ENCODE data around the gene CCDC3. TPM values are rescaled to one million over a fixed set of nuclear protein-coding genes. Genes with fewer than 3 reads are reported as not detected.
A peak's percentile ranks its signal among the peaks of the same experiment; 100 is the strongest.

The CCDC3 gene
- total RNA-seq, 2 donors from 2014 or later: 17.6 to 41.8 TPM

DNA sequence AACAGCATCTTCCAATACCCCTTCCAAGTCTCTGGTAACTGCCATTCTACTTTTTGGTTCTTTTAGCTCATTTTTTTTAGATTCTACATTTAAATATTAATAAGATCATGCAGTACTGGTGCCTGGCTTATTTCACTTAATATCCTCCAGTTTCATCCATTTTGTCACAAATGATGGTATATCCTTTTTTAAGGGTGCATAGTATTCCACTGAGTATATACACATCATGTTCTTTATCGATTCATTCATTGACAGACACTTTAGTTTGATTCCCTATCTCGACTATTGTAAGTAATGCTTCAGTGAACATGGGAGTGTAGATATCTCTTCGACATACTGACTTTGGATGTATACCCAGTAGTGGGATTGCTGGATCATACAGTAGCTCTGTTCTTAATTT, 89.7 kb downstream of the CCDC3 start:
- H3K4me3 ChIP-seq: no peak overlapping the region
- no peaks in the 10 kb centered on the region for H3K9me3 ChIP-seq
- no peak overlapping the region for H3K27ac ChIP-seq
- no peak for DNase-seq (ENCODE audit: low spot score)
- intact Hi-C loops (cut with DNase I): no loop called here
- 93% methylated on average over 3 of the region's 3 CpGs for WGBS
- TF ChIP-seq POLR2A (IDR thresholded peaks at IDR 0.05): no peak
- TF ChIP-seq, protein P1, sequence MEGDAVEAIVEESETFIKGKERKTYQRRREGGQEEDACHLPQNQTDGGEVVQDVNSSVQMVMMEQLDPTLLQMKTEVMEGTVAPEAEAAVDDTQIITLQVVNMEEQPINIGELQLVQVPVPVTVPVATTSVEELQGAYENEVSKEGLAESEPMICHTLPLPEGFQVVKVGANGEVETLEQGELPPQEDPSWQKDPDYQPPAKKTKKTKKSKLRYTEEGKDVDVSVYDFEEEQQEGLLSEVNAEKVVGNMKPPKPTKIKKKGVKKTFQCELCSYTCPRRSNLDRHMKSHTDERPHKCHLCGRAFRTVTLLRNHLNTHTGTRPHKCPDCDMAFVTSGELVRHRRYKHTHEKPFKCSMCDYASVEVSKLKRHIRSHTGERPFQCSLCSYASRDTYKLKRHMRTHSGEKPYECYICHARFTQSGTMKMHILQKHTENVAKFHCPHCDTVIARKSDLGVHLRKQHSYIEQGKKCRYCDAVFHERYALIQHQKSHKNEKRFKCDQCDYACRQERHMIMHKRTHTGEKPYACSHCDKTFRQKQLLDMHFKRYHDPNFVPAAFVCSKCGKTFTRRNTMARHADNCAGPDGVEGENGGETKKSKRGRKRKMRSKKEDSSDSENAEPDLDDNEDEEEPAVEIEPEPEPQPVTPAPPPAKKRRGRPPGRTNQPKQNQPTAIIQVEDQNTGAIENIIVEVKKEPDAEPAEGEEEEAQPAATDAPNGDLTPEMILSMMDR (IDR thresholded peaks at IDR 0.05): no peak
- no peak for TF ChIP-seq POLR2AphosphoS5 (IDR thresholded peaks at IDR 0.05)
- no peaks in the 10 kb centered on the region for H3K4me1 ChIP-seq (replicated peaks)
- no peaks in the 10 kb centered on the region for H3K27me3 ChIP-seq (replicated peaks; ENCODE audit: insufficient read depth)
- H3K36me3 ChIP-seq: no peaks in the 10 kb centered on the region

DNA sequence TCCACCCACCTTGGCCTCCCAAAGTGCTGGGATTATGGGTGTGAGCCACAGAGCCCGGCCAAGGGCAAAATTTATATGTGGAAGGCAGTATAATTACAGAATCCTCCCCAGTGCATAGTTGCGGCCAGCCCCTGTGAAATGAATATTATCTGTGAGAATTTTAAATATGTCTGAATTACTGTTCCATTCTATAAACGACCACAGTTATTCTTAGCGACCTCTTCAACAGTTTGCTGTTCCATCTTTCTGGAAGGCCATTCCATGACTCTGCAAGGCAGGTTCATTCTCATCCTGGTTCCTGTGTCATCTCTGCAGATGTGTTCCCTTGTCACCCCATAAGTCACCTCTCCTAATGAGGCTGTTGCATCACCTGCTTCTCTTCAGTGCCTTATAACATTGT, 90.7 kb downstream of the CCDC3 start:
- WGBS: 89% methylated on average over 4 of the region's 4 CpGs
- Histone ChIP-seq H3K4me1 (replicated peaks) (peaks cover 4% of the 10 kb centered on the region), H3K9me3 (no peaks in the 10 kb centered on the region), H3K27ac (no peak overlapping the region), H3K4me3 (no peak overlapping the region), H3K27me3 (replicated peaks; ENCODE audit: insufficient read depth) (no peaks in the 10 kb centered on the region), H3K36me3 (no peaks in the 10 kb centered on the region)
- DNase-seq (ENCODE audit: low spot score): no peak
- intact Hi-C loops (cut with DNase I): no loop called here
- TF ChIP-seq POLR2A (IDR thresholded peaks at IDR 0.05) (no peak), POLR2AphosphoS5 (IDR thresholded peaks at IDR 0.05) (no peak)
- TF ChIP-seq, protein P1 (IDR thresholded peaks at IDR 0.05): no peak

DNA sequence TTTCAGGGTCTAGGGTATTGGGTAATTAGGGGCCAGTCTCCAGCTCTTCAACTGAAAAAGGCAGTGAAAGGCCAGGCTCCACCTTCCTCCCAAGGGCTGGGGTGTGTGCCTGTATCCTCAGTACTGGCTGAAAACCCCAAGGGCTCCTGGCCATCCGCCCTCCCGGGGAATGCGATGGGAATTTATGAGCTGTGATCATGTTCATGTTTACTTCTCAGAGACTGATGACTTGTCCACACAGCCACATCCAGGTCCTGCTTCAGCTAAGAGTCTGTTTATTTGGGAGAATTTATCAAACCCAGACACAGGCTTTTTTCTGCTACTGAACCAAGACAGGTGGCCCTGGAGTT, 91.7 kb downstream of the CCDC3 start:
- H3K9me3 ChIP-seq: no peaks in the 10 kb centered on the region
- no peak overlapping the region for H3K4me3 ChIP-seq
- no peaks in the 10 kb centered on the region for H3K36me3 ChIP-seq
- WGBS: 11% methylated on average over 3 of the region's 3 CpGs
- H3K4me1 ChIP-seq (replicated peaks): peaks cover 4% of the 10 kb centered on the region
- TF ChIP-seq POLR2AphosphoS5 (IDR thresholded peaks at IDR 0.05): peak; percentile 45
- TF ChIP-seq, protein P1 (IDR thresholded peaks at IDR 0.05): no peak
- intact Hi-C loops (cut with DNase I): loop anchor here (5.0 kb wide), 3 partner anchors 52 to 183 kb away; no protein-coding TSS in a partner anchor
- no peak overlapping the region for H3K27ac ChIP-seq
- H3K27me3 ChIP-seq (replicated peaks; ENCODE audit: insufficient read depth): no peaks in the 10 kb centered on the region
- DNase-seq (ENCODE audit: low spot score): peak; percentile 68

DNA sequence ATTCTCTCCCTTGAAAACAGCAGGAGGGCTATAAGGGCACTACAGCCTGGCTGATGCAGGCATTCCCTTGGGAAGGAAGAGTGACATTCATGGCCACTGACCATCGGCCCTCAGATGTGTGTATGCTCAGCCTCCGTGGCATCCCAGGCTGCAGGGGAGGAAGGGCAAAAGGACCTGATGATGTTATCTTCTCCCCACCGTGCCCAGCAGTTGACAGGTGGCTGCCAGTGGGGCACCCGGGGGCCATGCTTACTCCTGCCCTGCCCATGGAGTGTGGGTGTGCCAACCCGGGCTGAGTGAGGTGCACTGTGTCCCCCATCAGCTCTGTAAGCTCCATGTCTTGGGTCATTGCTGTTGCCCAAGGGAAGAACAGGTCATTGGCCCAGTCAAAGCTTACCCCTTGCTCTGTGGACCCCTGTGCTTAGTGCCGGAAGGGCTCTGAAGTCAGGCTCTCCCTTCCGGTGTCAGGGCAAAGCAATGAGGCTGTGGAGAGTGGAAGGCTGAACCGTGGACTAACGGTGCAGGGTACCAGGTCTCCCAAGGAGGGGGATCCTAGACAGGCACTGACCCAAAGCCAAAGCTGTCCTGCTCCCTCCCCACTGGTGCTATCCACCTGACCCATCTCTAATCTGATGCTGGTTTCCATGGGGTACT, 92.2 kb downstream of the CCDC3 start:
- Histone ChIP-seq H3K4me3 (no peak overlapping the region), H3K4me1 (replicated peaks) (peaks cover 4% of the 10 kb centered on the region), H3K27ac (no peak overlapping the region), H3K27me3 (replicated peaks; ENCODE audit: insufficient read depth) (no peaks in the 10 kb centered on the region), H3K36me3 (no peaks in the 10 kb centered on the region), H3K9me3 (no peaks in the 10 kb centered on the region)
- TF ChIP-seq POLR2A (IDR thresholded peaks at IDR 0.05) (no peak), POLR2AphosphoS5 (IDR thresholded peaks at IDR 0.05) (no peak)
- TF ChIP-seq, protein P1 (IDR thresholded peaks at IDR 0.05): no peak
- 77% methylated on average over 9 of the region's 9 CpGs for WGBS
- DNase-seq (ENCODE audit: low spot score): no peak
- intact Hi-C loops (cut with DNase I): loop anchor here (5.0 kb wide), 3 partner anchors 53 to 182 kb away; no protein-coding TSS in a partner anchor

DNA sequence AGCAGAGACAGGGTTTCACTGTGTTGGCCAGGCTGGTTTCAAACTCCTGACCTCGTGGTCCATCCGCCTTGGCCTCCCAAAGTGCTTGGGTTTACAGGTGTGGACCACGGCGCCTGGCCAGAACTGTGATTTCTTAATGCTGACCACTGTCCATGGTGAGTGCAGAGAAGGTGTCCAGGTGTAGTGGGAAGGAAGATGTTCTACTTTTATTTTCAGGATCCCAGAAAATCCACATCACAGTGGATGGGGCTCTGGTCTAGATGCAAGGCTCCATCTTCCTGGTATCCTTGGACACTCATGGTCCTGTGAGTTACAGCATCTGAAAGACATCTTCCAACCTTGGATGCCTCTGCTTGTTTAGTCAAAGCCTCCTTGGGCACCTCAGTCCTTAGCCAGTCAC, 92.7 kb downstream of the CCDC3 start:
- Histone ChIP-seq H3K4me1 (replicated peaks) (peaks cover 4% of the 10 kb centered on the region), H3K9me3 (no peaks in the 10 kb centered on the region), H3K27ac (no peak overlapping the region), H3K27me3 (replicated peaks; ENCODE audit: insufficient read depth) (no peaks in the 10 kb centered on the region), H3K4me3 (no peak overlapping the region), H3K36me3 (no peaks in the 10 kb centered on the region)
- WGBS: 92% methylated on average over 4 of the region's 4 CpGs
- no peak for DNase-seq (ENCODE audit: low spot score)
- intact Hi-C loops (cut with DNase I): loop anchor here (5.0 kb wide), 3 partner anchors 54 to 181 kb away; no protein-coding TSS in a partner anchor
- no peak for TF ChIP-seq POLR2AphosphoS5 (IDR thresholded peaks at IDR 0.05)
- TF ChIP-seq, protein P1 (IDR thresholded peaks at IDR 0.05): no peak
- no peak for TF ChIP-seq POLR2A (IDR thresholded peaks at IDR 0.05)
